GM19238 (cell line): ENCODE results near the gene WNT2B.

Source experiments
- DNase-seq: peaks from one replicate; pipeline ENCODE4 v3.0.0; 2011; ENCODE audit warnings: low spot score; ENCODE audit not compliant: insufficient read length

Gene WNT2B

GRCh38 chr1:112504661-112505399 is 3.9 kb upstream of the WNT2B start:
- DNase-seq, result no peak

- DNase-seq, result no peak
Observed at GRCh38 chr1:112505400-112505785, 3.4 kb upstream of the WNT2B start.

GRCh38 chr1:112505878-112506277 is 2.9 kb upstream of the WNT2B start:
- DNase-seq, result no peak

- no peak for DNase-seq
Observed at GRCh38 chr1:112506306-112506705, 2.5 kb upstream of the WNT2B start.

- DNase-seq, result no peak
Observed at GRCh38 chr1:112506731-112507130, 2.0 kb upstream of the WNT2B start.

- DNase-seq, result no peak
Observed at GRCh38 chr1:112507336-112507735, 1.4 kb upstream of the WNT2B start.

- DNase-seq, result no peak
Observed at GRCh38 chr1:112507921-112508277, 866 bp upstream of the WNT2B start.

- no peak for DNase-seq
Observed at GRCh38 chr1:112509005-112509659, 367 bp downstream of the WNT2B start.

- no peak for DNase-seq
Observed at GRCh38 chr1:112509660-112510178, 954 bp downstream of the WNT2B start.

- DNase-seq, result no peak
Observed at GRCh38 chr1:112510340-112510739, 1.6 kb downstream of the WNT2B start.

- DNase-seq, result no peak
Observed at GRCh38 chr1:112511897-112512296, 3.1 kb downstream of the WNT2B start.

- DNase-seq, result no peak
Observed at GRCh38 chr1:112513112-112513870, 4.5 kb downstream of the WNT2B start.

- DNase-seq, result no peak
Observed at GRCh38 chr1:112514901-112515300, 6.1 kb downstream of the WNT2B start.

- DNase-seq, result no peak
Observed at GRCh38 chr1:112515311-112516009, 6.7 kb downstream of the WNT2B start.

GRCh38 chr1:112516141-112516540 is 7.4 kb downstream of the WNT2B start:
- DNase-seq, result no peak

- no peak for DNase-seq
Observed at GRCh38 chr1:112517231-112517630, 8.5 kb downstream of the WNT2B start.

GRCh38 chr1:112517646-112518045 is 8.9 kb downstream of the WNT2B start:
- no peak for DNase-seq

GRCh38 chr1:112518186-112518585 is 9.4 kb downstream of the WNT2B start:
- DNase-seq, result no peak

GRCh38 chr1:112520166-112520565 is 11.4 kb downstream of the WNT2B start:
- no peak for DNase-seq

- DNase-seq, result no peak
Observed at GRCh38 chr1:112522621-112523020, 13.9 kb downstream of the WNT2B start.

- DNase-seq, result no peak
Observed at GRCh38 chr1:112524251-112524650, 15.5 kb downstream of the WNT2B start.

GRCh38 chr1:112524986-112525385 is 16.2 kb downstream of the WNT2B start:
- no peak for DNase-seq
